Endometrium (tissue), 2 donors: ENCODE data around the gene EME2.
A peak's percentile ranks its signal among the peaks of the same experiment; 100 is the strongest.

Experiments used
- FAIRE-seq: peaks from 2 replicates; lab custom pipeline; 2012; peaks lifted over from hg19 to GRCh38; lab: Jason Lieb, UNC
- donor health status: control.
- donor health status: control.

The EME2 gene

DNA sequence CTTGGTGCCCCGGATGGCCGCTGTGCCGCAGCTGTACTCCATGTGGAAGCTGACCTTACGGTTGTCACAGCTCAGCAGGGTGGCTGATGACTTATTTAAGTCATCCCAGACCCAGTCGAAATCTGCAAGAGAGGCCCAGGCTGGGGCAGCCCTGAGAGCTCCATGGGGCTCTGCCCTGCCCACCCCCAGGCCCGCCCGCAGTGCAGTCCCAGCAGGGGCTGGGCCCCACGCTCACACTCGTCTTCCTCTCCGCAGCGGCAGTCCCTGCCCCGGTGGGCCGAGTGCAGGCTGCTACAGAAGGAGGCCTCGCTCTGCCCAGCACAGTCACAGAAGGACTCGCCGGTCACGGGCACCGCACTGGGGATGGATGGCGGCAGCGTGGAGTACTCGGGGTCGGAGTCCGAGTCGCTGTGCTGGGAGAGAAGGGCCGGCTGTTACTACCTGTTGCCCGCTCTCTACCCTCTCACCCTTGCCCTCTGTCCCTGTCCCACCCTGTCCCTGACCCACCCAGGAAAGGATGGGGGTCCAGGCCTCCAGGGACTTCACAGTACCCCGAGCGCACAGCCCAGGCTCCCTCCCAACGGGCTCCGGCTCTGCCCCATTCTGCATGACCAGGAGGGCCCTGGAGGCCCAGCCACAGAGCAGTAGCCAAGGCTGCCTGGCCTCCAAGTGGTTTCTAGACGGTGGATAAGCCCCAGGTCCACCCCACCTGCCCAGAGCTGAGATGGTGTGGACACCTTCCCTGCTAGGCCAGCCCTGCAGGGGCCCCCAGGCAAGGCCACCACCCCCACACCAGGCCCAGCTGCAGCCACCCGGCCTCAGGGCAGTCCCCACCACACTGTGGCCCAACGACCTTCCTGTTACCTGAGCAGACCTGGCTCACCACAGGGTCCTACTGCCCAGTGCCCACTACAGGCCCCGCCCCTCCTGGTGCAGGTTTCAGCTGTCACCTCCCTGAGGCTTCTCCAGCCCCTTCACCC, 5.9 kb downstream of the EME2 start:
- no peak for FAIRE-seq

DNA sequence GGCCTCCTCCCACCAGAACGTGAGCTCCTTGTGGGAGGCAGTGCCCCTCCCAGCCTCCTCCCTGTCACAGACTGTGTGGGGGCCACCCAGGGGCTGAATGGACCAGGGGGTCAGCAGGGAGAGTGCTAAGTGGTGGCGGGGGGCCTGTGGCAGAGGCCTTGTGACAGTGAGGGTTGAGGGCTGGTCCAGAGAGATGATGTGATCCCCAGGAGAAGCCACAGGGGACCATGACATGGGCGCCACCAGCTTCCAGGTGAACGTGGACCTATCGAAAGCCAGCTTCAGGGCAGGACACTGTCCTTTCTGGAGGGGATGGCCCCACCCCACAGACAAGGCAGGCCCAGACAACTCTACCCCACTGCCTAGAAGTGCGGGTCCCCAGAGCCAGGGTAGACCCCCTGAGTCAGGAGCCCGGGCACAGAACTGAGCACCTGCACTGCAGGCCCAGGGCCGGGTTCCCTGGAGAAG, 6.7 kb downstream of the EME2 start:
- no peak for FAIRE-seq

- FAIRE-seq, result no peak
Measured at GRCh38 chr16:1779741-1780676, 7.4 kb downstream of the EME2 start.

- FAIRE-seq, result no peak
Measured at GRCh38 chr16:1780677-1781072, 8.1 kb downstream of the EME2 start.

- FAIRE-seq, result no peak
Measured at GRCh38 chr16:1781254-1781653, 8.6 kb downstream of the EME2 start.

- FAIRE-seq, result no peak
Measured at GRCh38 chr16:1781758-1782407, 9.3 kb downstream of the EME2 start.

DNA sequence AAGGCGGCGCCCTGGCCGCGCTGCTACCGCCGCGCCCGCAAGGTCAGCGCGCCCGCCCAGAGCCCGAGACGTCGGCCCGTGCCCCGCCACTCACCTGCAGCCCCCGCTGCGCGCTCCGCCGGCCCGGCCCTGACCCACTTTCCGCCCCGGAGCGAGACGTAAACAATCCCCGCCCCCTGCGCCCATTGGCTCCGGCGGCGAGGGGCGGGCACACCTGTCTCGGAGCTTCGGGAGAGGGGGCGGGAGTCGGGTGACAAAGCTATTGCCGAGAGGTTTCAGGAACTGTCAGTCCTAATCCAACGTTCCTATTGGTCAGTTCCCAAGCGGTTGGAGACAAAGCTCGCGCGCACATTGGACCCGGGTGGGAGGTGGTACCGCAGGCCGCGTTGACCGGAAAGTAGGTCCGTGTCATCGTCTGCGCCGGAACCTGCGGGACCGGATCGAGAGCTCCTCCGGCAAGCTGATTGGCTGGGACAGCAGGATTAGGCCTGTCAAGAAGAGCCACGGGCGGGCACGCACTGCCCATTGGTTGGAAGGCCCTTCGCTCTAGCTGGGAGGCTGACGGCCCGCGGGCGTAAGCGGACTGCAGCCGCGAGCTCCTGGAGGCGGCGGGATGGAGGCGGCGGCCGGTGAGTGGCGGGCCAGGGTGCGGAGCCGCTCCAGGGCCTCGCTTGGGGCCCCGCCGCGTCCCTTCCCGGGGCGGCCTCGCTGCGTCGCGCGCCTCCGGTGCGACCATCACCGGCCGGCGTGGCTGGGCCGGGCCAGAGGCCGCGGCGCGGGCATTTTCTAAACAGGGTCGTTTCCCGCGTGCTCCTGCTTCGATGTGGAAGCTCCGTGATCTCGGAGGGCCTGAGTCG, 10.0 kb downstream of the EME2 start, which contains the start of the genes NUBP2 and SPSB3:
Gene NUBP2 (plus strand): TSS at position 553 of the 857 bp plus-strand sequence. CDS start 61 bp downstream, at position 614.
Gene SPSB3 (minus strand): TSS at position 164 of the 857 bp plus-strand sequence. CDS start 1,088 bp downstream, outside the sequence.
- FAIRE-seq, result peak; percentile 100

- no peak for FAIRE-seq
Measured at GRCh38 chr16:1784977-1785845, 12.6 kb downstream of the EME2 start.

DNA sequence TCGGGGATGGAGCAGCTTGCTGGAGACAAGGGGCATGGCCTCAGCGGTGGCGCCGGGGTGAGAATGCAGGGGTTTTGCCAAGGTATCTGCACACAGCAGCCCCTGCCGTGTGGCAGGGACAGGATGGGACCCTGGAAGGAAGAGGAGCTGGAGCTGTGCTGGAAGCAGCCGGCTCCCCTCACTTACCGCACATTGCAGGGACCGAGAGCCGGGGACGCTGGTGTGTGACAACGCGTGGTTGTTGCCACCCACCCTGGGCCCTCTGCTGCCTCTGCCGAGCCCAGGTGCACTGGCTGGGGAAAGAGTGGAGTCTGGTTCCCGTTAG, 13.2 kb downstream of the EME2 start:
- FAIRE-seq, result no peak

- no peak for FAIRE-seq
Measured at GRCh38 chr16:1786242-1787055, 13.8 kb downstream of the EME2 start.

DNA sequence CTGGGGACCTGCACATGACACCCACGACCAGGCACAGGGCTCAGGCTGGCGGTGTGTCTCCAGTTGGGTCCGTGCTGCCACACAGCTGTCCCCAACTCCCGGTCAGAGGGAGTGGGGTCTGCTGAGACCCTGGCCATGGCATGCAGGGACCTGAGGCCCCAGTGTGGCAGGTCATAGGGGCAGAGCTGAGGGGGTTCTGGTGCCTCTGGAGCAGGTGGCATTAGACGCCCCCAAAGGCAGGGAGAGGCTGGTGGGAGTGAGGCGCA, 14.4 kb downstream of the EME2 start:
- no peak for FAIRE-seq

GRCh38 chr16:1787322-1788094, 14.9 kb downstream of the EME2 start:
- FAIRE-seq, result no peak

DNA sequence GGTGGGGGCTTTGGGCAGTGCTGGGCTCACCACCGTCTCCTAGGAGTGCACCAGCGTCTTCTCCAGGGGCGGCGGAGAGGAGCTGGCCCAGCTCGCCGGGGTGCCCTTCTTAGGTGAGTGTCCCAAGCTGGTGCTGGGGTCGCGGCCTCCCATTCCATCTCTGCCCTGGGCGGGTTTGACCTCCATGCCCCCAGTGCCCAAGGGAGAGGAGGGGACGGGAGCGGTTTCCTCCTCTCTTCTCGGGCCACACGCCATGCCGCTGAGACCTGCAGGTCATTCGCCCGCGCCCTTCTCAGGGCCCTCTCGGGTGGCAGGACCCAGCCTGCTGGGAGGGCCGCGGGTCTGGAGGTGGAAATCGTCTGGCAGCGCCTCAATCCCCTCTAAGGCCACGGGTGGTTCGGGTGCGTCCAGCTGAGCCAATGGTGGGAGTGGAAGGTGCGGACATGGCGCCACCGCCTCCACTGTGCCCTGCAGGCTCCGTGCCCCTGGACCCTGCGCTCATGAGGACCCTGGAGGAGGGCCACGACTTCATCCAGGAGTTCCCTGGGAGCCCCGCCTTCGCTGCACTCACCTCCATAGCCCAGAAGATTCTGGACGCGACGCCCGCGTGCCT, 15.6 kb downstream of the EME2 start:
- FAIRE-seq, result no peak

GRCh38 chr16:1788708-1789100, 16.1 kb downstream of the EME2 start:
- FAIRE-seq, result no peak

DNA sequence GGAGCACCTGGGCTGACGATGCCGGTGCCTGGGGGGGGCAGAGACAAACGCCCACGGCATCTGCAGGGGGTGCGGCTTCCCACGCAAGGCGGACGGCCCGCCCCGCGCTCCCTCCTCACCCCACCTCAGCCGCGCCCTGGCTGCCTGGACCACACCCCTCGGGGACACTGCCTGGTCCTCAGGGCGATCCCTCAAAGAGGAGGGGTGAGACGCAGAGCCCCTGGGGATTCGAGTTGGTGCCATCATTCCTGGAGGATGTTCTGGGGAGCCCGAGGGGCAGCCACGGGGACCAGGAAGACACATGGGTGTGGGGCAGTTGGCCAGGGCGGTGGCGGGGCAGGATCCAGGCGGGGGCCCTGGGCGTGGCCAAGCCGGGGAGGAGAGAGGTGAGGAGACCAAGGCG, 17.0 kb downstream of the EME2 start:
- no peak for FAIRE-seq

- FAIRE-seq, result no peak
Measured at GRCh38 chr16:1790261-1790610, 17.6 kb downstream of the EME2 start.

- FAIRE-seq, result no peak
Measured at GRCh38 chr16:1790611-1791255, 18.1 kb downstream of the EME2 start.
